Sigmoid colon (tissue), 4 donors: ENCODE results near the gene CERS6.

Experiments
- EP300 ChIP-seq, 4 donors: sonication (generic); formaldehyde crosslinking; IDR thresholded peaks; one replicate each; pipeline ENCODE4 v1.6.1; 2017; ENCODE audit warnings: antibody characterized with exemption in 4 of 4
- POLR2A ChIP-seq, 2 donors: fragments of 450-650 bp; IDR thresholded peaks; one replicate each; pipeline ENCODE4 v1.6.1; 2016; ENCODE audit warnings: antibody characterized with exemption in 2 of 2, mild to moderate bottlenecking in 2 of 2, moderate library complexity in 2 of 2
- POLR2AphosphoS5 ChIP-seq, 4 donors: sonication (generic); formaldehyde crosslinking; IDR thresholded peaks; one replicate each; pipeline ENCODE4 v1.6.1; 2017; ENCODE audit warnings: antibody characterized with exemption in 4 of 4
- TF ChIP-seq, protein P1 (sequence below), 4 experiments: fragments of 450-650 bp in 3 of 4; fragments of 200-600 bp in 1 of 4; IDR thresholded peaks; one replicate each; pipeline ENCODE4 v1.5.1; 2016 to 2019; ENCODE audit warnings: antibody characterized with exemption in 4 of 4, mild to moderate bottlenecking in 3 of 4, moderate library complexity in 2 of 4

GRCh38 chr2:168643979-168644378 lies 187.9 kb downstream of the CERS6 start:
- TF ChIP-seq POLR2A (IDR thresholded peaks at IDR 0.05) = no peak
- TF ChIP-seq, protein P1, sequence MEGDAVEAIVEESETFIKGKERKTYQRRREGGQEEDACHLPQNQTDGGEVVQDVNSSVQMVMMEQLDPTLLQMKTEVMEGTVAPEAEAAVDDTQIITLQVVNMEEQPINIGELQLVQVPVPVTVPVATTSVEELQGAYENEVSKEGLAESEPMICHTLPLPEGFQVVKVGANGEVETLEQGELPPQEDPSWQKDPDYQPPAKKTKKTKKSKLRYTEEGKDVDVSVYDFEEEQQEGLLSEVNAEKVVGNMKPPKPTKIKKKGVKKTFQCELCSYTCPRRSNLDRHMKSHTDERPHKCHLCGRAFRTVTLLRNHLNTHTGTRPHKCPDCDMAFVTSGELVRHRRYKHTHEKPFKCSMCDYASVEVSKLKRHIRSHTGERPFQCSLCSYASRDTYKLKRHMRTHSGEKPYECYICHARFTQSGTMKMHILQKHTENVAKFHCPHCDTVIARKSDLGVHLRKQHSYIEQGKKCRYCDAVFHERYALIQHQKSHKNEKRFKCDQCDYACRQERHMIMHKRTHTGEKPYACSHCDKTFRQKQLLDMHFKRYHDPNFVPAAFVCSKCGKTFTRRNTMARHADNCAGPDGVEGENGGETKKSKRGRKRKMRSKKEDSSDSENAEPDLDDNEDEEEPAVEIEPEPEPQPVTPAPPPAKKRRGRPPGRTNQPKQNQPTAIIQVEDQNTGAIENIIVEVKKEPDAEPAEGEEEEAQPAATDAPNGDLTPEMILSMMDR (IDR thresholded peaks at IDR 0.05) = no peak
- no peak for TF ChIP-seq POLR2AphosphoS5 (IDR thresholded peaks at IDR 0.05)
- no peak for TF ChIP-seq EP300 (IDR thresholded peaks at IDR 0.05)
